K562 treated with DMSO at 1 percent for 24 hours (cell line): ENCODE data around the gene SLC38A10. TPM values are rescaled to one million over a fixed set of nuclear protein-coding genes. Genes with fewer than 3 reads are reported as not detected.

Experiments used
- total RNA-seq: library from RNA; unstranded; fragments of 300-600 nt; gene quantifications from 2 replicates; pipeline ENCODE4 v1.2.3, GENCODE V29; 2022; ENCODE audit warnings: low read depth; ENCODE audit not compliant: insufficient read depth

Gene SLC38A10
- 106 and 116 TPM in 2 replicates for total RNA-seq

GRCh38 chr17:81295031-81295675 lies at the start of gene SLC38A10:
Gene SLC38A10, minus strand, starts transcription at chr17:81295307. Its CDS starts 386 bp downstream, at chr17:81294921.

GRCh38 chr17:81238815-81239713 lies 56.0 kb downstream of the SLC38A10 start, which contains the start of the genes NDUFAF8 and TEPSIN:
Gene NDUFAF8, plus strand, starts transcription at chr17:81239318. Its CDS starts 46 bp downstream, at chr17:81239364.
Gene TEPSIN, minus strand, starts transcription at chr17:81239055. Its CDS starts 22 bp downstream, at chr17:81239033.

GRCh38 chr17:81222906-81223761 lies 72.0 kb downstream of the SLC38A10 start, which contains the start of gene CEP131:
Gene CEP131, minus strand, starts transcription at chr17:81222965. Its CDS starts 2,909 bp downstream, at chr17:81220056.

Other genes with a start within 250 kb of the SLC38A10 start
- gene PVALEF, start 129.8 kb downstream of the SLC38A10 start, total RNA-seq = not detected in 2 replicates
- 0.16 TPM in 1 of 2 replicates, not detected in the other for gene AATK, start 129.1 kb downstream of the SLC38A10 start, total RNA-seq
- 34.5 and 37.9 TPM in 2 replicates for gene CEP131, start 72.3 kb downstream of the SLC38A10 start, total RNA-seq
- 25.8 and 27.1 TPM in 2 replicates for gene TEPSIN, start 56.3 kb downstream of the SLC38A10 start, total RNA-seq
- gene NDUFAF8, start 56.0 kb downstream of the SLC38A10 start, total RNA-seq = 66.8 and 71.4 TPM in 2 replicates
- 7.7 and 8.3 TPM in 2 replicates for gene BAHCC1, start 100.2 kb upstream of the SLC38A10 start, total RNA-seq
- gene ACTG1, start 217.5 kb upstream of the SLC38A10 start, total RNA-seq = 1,611 and 1,834 TPM in 2 replicates
- 0.32 TPM in 1 of 2 replicates, not detected in the other for gene FSCN2, start 233.1 kb upstream of the SLC38A10 start, total RNA-seq